WTC11 (cell line): ENCODE results near the gene TIMM44.

Source experiments
- ATF1 ChIP-seq: sonication (generic); formaldehyde crosslinking; IDR thresholded peaks from 2 replicates; pipeline ENCODE4 v1.8.1; 2023; ENCODE audit warnings: mild to moderate bottlenecking, moderate library complexity, missing genetic modification reagents
- IRF2 ChIP-seq: sonication (generic); formaldehyde crosslinking; IDR thresholded peaks from 2 replicates; pipeline ENCODE4 v1.8.0; 2022; ENCODE audit warnings: low read depth, missing genetic modification reagents, borderline replicate concordance
- NFYB ChIP-seq: sonication (generic); formaldehyde crosslinking; conservative IDR thresholded peaks from 2 replicates; pipeline ENCODE4 v1.8.0; 2022; ENCODE audit warnings: low read depth, missing genetic modification reagents
- ZNF512 ChIP-seq: sonication (generic); formaldehyde crosslinking; IDR thresholded peaks from 2 replicates; pipeline ENCODE4 v1.8.1; 2022; ENCODE audit warnings: missing genetic modification reagents, borderline replicate concordance
- TF ChIP-seq, protein P1 (sequence below): fragments of 200-600 bp; IDR thresholded peaks from 2 replicates; pipeline ENCODE4 v1.8.0; 2022; ENCODE audit warnings: antibody characterized with exemption

DNA sequence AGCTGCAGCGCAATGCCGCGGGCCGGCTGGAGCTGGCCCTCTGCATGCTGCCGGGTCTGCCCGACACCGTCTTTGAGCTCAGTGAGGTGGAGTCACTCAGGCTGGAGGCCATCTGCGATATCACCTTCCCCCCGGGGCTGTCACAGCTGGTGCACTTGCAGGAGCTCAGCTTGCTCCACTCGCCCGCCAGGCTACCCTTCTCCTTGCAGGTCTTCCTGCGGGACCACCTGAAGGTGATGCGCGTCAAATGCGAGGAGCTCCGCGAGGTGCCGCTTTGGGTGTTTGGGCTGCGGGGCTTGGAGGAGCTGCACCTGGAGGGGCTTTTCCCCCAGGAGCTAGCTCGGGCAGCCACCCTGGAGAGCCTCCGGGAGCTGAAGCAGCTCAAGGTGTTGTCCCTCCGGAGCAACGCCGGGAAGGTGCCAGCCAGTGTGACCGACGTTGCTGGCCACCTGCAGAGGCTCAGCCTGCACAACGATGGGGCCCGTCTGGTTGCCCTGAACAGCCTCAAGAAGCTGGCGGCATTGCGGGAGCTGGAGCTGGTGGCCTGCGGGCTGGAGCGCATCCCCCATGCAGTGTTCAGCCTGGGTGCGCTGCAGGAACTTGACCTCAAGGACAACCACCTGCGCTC lies 43.6 kb downstream of the TIMM44 start:
- TF ChIP-seq ZNF512 (CRISPR knock-in tag) (no peak), ATF1 (no peak), NFYB (no peak), IRF2 (CRISPR knock-in tag) (no peak)
- TF ChIP-seq, protein P1, sequence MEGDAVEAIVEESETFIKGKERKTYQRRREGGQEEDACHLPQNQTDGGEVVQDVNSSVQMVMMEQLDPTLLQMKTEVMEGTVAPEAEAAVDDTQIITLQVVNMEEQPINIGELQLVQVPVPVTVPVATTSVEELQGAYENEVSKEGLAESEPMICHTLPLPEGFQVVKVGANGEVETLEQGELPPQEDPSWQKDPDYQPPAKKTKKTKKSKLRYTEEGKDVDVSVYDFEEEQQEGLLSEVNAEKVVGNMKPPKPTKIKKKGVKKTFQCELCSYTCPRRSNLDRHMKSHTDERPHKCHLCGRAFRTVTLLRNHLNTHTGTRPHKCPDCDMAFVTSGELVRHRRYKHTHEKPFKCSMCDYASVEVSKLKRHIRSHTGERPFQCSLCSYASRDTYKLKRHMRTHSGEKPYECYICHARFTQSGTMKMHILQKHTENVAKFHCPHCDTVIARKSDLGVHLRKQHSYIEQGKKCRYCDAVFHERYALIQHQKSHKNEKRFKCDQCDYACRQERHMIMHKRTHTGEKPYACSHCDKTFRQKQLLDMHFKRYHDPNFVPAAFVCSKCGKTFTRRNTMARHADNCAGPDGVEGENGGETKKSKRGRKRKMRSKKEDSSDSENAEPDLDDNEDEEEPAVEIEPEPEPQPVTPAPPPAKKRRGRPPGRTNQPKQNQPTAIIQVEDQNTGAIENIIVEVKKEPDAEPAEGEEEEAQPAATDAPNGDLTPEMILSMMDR = no peak
